ENCODE results near the gene PLPPR4. TPM values are rescaled to one million over a fixed set of nuclear protein-coding genes. Genes with fewer than 3 reads are reported as not detected.

Gene PLPPR4
- polyA plus RNA-seq (2012; ENCODE audit: insufficient read length, low read depth): not detected

GRCh38 chr1:99264201-99265021 is at the start of gene PLPPR4:
Gene PLPPR4, plus strand, starts transcription at chr1:99264492. Its CDS starts 102 bp downstream, at chr1:99264594.
- TF ChIP-seq SIN3A (IDR thresholded peaks at IDR 0.05; ENCODE audit: borderline replicate concordance, insufficient read depth, low read length): no peak
- no peak for TF ChIP-seq REST (IDR thresholded peaks at IDR 0.05; ENCODE audit: insufficient read depth in 1 of 2, low read depth in 2 of 2, low read length in 2 of 2)

- TF ChIP-seq FOXP2 (optimal IDR thresholded peaks at IDR 0.05; ENCODE audit: borderline replicate concordance, extremely low read depth, extremely low read length, insufficient read depth) (no peak), TAF1 (IDR thresholded peaks at IDR 0.05; ENCODE audit: borderline replicate concordance, insufficient read depth, low read length) (no peak), POLR2AphosphoS5 (IDR thresholded peaks at IDR 0.05; ENCODE audit: low read depth, low read length) (no peak), REST (IDR thresholded peaks at IDR 0.05; ENCODE audit: insufficient read depth in 1 of 2, low read depth in 2 of 2, low read length in 2 of 2) (no peak), SIN3A (IDR thresholded peaks at IDR 0.05; ENCODE audit: borderline replicate concordance, insufficient read depth, low read length) (no peak)
These were observed 47.3 kb upstream of the PLPPR4 start for GRCh38 chr1:99216956-99217355.

GRCh38 chr1:99217599-99217998 is 46.7 kb upstream of the PLPPR4 start:
- TF ChIP-seq FOXP2 (optimal IDR thresholded peaks at IDR 0.05; ENCODE audit: borderline replicate concordance, extremely low read depth, extremely low read length, insufficient read depth) (no peak), POLR2AphosphoS5 (IDR thresholded peaks at IDR 0.05; ENCODE audit: low read depth, low read length) (no peak), REST (IDR thresholded peaks at IDR 0.05; ENCODE audit: insufficient read depth in 1 of 2, low read depth in 2 of 2, low read length in 2 of 2) (no peak), TAF1 (IDR thresholded peaks at IDR 0.05; ENCODE audit: borderline replicate concordance, insufficient read depth, low read length) (no peak), SIN3A (IDR thresholded peaks at IDR 0.05; ENCODE audit: borderline replicate concordance, insufficient read depth, low read length) (no peak)

- TF ChIP-seq FOXP2 (optimal IDR thresholded peaks at IDR 0.05; ENCODE audit: borderline replicate concordance, extremely low read depth, extremely low read length, insufficient read depth) (no peak), TAF1 (IDR thresholded peaks at IDR 0.05; ENCODE audit: borderline replicate concordance, insufficient read depth, low read length) (no peak), REST (IDR thresholded peaks at IDR 0.05; ENCODE audit: insufficient read depth in 1 of 2, low read depth in 2 of 2, low read length in 2 of 2) (no peak), SIN3A (IDR thresholded peaks at IDR 0.05; ENCODE audit: borderline replicate concordance, insufficient read depth, low read length) (no peak), POLR2AphosphoS5 (IDR thresholded peaks at IDR 0.05; ENCODE audit: low read depth, low read length) (no peak)
These were observed 45.7 kb upstream of the PLPPR4 start for GRCh38 chr1:99218572-99218971.
